Gastrocnemius medialis (tissue), 4 donors: ENCODE results near the gene ATF7.

Experiments
- CTCF ChIP-seq, 5 experiments: fragments of 450-650 bp in 3 of 5; fragments of 200-600 bp in 2 of 5; sonication (generic) in 2 of 5; IDR thresholded peaks in 4 of 5; conservative IDR thresholded peaks in 1 of 5; 1 replicate in 4 of 5; 2 replicates in 1 of 5; pipeline ENCODE4 v1.5.1; 2016 to 2019; ENCODE audit warnings: antibody characterized with exemption in 5 of 5, mild to moderate bottlenecking in 3 of 5, moderate library complexity in 3 of 5
- POLR2A ChIP-seq, 2 donors: fragments of 450-650 bp; IDR thresholded peaks; one replicate each; pipeline ENCODE4 v1.6.1; 2017; ENCODE audit warnings: antibody characterized with exemption in 2 of 2, mild to moderate bottlenecking in 2 of 2, moderate library complexity in 2 of 2

GRCh38 chr12:53612978-53613377, 13.2 kb downstream of the ATF7 start:
- no peak for TF ChIP-seq POLR2A (IDR thresholded peaks at IDR 0.05)
- no peak for TF ChIP-seq CTCF (IDR thresholded peaks at IDR 0.05 in 4 of 5, conservative IDR thresholded peaks at IDR 0.05 in 1 of 5)
